GM06990 (cell line): ENCODE results near the gene TMEM106A.
"Not testable (repeated sequence)": the region's sequence is repeated elsewhere in the genome, so short reads cannot be mapped to it uniquely, and the experiment has no call there.

Experiments used
- DNase-seq: peaks from one replicate; pipeline ENCODE4 v3.0.0-alpha.2; 2011; ENCODE audit not compliant: insufficient read length; ENCODE audit errors: extremely low read depth
- H3K27me3 ChIP-seq: replicated peaks from 2 replicates; pipeline ENCODE4 v1.6.0; 2011; ENCODE audit warnings: low read length; ENCODE audit not compliant: control insufficient read depth, insufficient read depth
- H3K36me3 ChIP-seq: 2 replicates; pipeline ENCODE4 v1.5.1; 2011; ENCODE audit warnings: low read length; ENCODE audit not compliant: control insufficient read depth, insufficient read depth
- H3K4me3 ChIP-seq: replicated peaks from 2 replicates; pipeline ENCODE4 v1.5.1; 2011; ENCODE audit warnings: low read depth, mild to moderate bottlenecking, control low read depth, low read length
- CTCF ChIP-seq: IDR thresholded peaks from 2 replicates; pipeline ENCODE4 v1.5.1; 2011; ENCODE audit warnings: low read length, control low read depth, mild to moderate bottlenecking, inconsistent platforms; ENCODE audit not compliant: insufficient read depth, poor library complexity, severe bottlenecking

TMEM106A gene

DNA sequence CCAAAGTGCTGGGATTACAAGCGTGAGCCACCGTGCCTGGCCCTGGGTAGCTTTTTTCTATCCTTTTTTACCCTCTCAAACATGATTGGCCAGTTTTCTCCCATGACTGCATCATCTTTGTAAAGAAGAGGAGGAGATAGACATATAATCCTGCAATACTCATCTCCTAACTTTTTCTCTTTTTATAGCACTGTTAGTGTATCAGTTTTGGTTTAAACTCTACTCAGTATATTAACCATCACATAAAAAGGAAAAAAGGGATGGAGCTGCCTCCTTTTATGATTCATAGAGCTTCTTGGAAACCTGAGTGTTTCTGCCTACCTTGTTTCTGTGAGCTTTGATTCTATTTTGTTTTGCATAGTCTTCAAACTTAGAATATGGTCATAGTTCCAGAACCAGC, 12.0 kb upstream of the TMEM106A start:
- DNase-seq, result no peak
- TF ChIP-seq CTCF, result no peak
- Histone ChIP-seq H3K36me3 (peaks cover 20% of the 10 kb centered on the region), H3K4me3 (no peak overlapping the region), H3K27me3 (no peaks in the 10 kb centered on the region)

DNA sequence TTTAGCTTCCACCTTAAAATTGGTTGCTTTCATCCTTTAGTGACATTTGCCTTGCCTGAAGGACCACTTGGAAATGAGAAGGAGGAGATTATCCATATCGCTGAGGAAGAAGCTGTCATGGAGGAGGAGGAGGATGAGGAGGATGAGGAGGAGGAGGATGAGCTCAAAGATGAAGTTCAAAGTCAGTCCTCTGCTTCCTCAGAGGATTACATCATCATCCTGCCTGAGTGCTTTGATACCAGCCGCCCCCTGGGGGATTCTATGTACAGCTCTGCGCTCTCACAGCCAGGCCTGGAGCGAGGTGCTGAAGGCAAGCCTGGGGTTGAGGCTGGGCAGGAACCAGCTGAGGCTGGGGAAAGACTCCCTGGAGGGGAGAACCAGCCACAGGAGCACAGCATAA, 11.5 kb upstream of the TMEM106A start:
- no peak for TF ChIP-seq CTCF
- no peaks in the 10 kb centered on the region for H3K27me3 ChIP-seq
- no peak overlapping the region for H3K4me3 ChIP-seq
- H3K36me3 ChIP-seq, result peaks cover 17% of the 10 kb centered on the region
- DNase-seq, result no peak

GRCh38 chr17:43203013-43203412, 8.7 kb upstream of the TMEM106A start:
- not testable (repeated sequence) for DNase-seq, H3K36me3 ChIP-seq, H3K4me3 ChIP-seq, H3K27me3 ChIP-seq

DNA sequence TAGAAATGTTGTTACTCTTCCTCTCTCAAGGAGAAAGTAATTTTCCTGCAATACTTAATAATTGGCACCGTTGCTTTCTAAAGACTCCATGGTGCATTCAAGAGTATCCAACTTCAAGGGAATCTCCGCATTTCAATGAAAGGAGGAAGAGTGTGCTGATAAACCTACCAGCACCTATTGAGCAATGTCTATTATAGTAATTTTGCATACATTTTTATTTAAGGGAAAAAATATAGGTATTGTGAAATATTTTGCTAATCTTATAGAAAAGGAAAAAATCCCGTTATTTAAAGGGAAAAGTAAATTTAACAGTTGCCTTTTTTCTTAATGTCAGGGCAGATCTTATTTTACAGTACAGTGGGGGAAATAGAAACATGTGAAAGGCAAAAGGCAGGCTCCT, 1.1 kb upstream of the TMEM106A start:
- no peaks in the 10 kb centered on the region for H3K27me3 ChIP-seq
- H3K36me3 ChIP-seq, result peaks cover 3% of the 10 kb centered on the region
- no peak for TF ChIP-seq CTCF
- DNase-seq, result no peak
- H3K4me3 ChIP-seq, result peak overlapping the region; percentile 78

DNA sequence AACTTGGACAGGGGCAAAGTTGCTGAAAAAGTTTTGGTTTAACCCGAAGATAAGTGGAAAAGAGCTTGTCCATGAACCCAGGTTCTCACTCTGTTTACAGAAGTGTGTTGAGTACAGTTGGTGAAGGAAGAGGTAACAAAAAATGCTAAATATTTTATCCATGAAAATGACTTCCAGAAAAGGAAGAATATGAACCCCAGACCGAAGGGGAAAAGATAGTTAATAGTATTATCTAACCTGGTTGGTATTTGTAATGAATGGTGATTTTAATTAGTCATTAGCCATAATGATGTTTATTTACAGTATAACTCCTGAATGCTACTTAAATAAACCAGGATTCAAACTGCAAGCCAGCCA, 574 bp upstream of the TMEM106A start:
- peak overlapping the region; percentile 78 for H3K4me3 ChIP-seq
- H3K27me3 ChIP-seq, result no peaks in the 10 kb centered on the region
- TF ChIP-seq CTCF, result no peak
- no peak for DNase-seq
- peaks cover 7% of the 10 kb centered on the region for H3K36me3 ChIP-seq

GRCh38 chr17:43212641-43213490, 1.2 kb downstream of the TMEM106A start:
- peaks cover 21% of the 10 kb centered on the region for H3K36me3 ChIP-seq
- H3K4me3 ChIP-seq, result peak overlapping the region; percentile 78
- DNase-seq, result peak; percentile 50
- no peaks in the 10 kb centered on the region for H3K27me3 ChIP-seq
- no peak for TF ChIP-seq CTCF
